ENCODE data around the gene KRT35.

KRT35 gene

DNA sequence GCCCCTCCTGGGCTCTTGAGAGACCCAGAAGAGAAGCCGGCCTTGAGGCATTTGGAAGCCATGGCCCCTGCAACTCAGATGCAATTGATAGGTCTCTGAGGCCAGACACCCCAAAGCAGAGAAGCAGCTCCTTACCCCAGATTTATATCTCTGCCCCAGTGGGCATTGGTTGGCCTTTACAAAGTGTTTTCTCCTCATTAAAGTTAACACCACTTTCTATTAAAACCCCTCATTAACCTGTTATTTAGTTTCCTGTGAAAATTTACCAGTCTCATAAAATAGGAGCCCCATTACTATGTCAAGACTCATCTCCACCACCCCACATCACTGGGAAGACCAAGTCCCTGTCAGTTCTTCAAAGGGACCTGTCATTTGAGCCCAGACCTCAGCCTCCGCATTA is at the start of gene KRT35:
KRT35 (minus strand) TSS at position 116 of the 400 bp plus-strand sequence; CDS start at position 62, 54 bp downstream.
- no peak for DNase-seq

DNA sequence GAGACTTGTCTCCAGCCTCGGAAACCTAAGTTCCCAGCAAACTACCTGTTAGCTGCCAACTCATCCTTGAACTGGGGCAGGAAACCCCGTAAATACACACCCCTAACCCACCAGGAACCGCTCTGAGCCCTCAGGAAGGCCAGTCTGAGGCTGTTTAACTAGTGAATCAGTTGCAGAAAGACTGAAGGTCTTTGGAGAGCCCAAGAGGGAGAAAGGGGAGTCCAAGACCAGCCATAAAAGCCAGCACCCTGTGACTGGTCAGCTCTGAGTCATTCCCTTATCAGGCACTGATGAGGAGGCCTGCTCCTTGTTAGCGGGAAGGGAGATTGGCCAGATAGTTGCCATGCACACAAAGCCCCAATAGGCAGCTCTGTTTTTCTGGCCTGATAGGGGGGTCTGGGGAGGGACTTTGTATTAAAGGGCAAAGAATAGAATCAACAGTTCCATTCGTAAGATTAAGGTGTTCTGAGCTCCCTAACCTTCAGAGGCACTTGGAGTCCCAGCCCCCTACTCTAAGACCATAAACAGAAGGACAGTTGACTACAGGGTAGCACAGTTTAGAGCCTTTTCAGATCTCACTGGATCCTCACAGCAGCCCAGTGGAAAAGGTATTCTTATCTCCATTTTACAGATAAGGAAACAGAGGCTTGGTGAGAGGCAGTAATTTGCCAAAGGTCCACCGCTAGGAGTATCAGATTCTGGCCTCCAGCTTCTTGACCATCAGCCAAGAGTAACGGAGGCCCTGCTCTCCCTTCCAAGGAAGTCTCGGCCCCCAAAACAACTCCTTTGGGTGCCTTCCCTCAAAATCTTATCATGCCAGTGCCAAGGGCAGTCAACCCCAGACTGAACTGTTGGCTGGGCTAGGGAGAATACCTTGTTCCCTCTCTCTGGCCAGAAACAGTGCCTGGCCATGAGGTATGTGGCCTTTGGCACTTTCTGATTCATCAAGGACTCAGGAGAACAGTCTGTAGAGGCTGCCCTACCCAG is 49.4 kb upstream of the KRT35 start:
- no peak for DNase-seq

- DNase-seq: no peak
These were observed 48.6 kb upstream of the KRT35 start for GRCh38 chr17:41529491-41529915.

DNA sequence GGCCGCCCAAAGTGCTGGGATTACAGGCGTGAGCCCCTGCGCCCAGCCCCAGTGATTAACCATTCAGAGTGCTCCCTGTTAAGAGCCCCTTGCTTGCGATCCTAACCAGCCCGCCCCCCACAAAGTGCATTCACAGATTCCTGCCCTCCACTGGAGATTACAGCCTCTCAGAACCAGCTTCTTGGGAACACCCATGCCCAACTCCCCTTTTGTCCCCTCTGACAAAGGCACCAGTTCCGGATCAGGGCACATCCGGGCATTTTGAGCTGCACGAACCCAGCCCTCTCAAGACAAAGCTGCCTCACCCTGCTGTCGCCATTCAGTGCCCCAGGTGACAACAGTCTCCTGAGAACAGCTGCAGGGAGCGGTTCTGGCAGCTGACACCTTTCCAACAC is 48.0 kb upstream of the KRT35 start:
- DNase-seq: no peak

DNA sequence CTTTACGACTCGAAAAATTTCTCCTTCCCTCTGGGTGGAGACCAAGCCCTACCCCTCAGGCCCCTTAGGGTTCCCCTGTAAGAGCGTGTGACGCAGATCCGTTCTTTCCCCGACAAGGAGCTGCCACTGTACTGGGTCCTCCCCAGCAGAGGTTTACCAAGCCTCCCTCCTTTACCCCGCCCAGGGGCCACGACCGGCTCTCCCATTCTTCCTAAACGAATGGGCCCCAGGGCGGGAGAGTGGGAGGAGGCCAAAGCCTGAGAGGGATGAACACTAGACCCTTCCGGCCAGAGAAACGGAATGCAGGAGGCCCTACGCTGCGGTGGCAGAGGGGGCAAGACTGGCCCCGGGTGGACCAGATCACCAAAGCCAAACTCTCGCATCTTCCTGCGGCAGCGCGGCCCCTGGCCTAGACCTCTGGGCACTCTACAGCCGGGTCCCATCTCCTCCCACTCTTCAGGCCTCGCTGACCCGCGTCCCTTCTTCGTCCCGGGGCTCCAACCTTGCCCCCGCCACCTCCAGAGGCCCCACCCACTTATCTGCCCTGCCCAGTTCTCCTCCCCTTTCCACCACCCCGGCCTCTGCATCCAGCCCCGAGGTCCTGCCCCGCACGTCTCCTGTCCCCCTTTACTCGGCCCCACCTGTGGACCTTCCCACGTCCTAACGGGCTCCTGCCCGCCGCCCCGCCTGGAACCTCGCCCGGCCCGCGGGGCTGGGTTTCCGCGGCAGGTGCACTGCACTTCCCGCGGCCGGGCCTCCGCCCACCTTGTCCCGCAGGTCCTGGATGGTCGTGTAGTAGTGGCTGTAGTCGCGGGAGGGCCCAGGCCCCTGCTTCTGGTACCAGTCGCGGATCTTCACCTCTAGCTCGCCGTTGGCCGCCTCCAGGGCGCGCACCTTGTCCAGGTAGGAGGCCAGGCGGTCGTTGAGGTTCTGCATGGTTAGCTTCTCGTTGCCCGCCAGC is 46.4 kb upstream of the KRT35 start:
- DNase-seq: no peak

DNA sequence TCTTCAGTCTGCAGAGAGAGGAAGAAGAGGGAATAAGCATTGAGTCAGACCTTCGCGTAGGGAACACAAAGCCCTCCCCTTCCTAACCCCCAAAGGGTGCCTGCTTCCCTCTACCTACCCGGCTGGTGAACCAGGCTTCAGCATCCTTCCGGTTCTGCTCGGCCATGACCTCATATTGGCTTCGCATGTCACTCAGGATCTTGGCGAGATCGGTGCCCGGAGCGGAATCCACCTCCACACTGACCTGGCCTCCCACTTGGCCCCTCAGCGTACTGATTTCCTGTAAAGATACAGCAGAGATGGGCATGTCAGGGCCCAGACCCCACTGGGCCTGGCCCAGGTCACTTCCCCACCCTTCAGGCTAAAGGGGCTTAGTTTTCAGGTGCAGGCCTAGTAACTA is 43.3 kb upstream of the KRT35 start:
- no peak for DNase-seq

GRCh38 chr17:41523787-41524186 is 42.8 kb upstream of the KRT35 start:
- DNase-seq: no peak

DNA sequence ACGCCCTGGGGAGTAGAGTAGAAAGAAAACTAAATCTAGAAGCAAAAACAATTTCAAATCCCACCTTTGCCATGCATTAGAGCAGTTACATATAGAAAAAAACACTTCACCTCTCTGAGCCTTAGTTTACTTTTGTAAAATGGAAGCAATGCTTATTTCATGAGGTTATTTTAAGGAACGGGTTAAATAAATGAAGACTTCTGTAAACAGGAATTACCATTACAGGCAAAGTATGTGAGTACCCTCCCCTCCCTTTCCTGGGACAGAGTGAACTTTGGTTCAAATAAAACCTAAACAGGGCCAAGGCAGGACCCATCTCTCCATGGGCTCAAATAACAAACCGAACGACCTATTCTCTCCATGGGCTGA is 42.3 kb upstream of the KRT35 start:
- no peak for DNase-seq

GRCh38 chr17:41522301-41523224 is 41.6 kb upstream of the KRT35 start:
- no peak for DNase-seq

- DNase-seq: no peak
These were observed 40.8 kb upstream of the KRT35 start for GRCh38 chr17:41521574-41522261.

DNA sequence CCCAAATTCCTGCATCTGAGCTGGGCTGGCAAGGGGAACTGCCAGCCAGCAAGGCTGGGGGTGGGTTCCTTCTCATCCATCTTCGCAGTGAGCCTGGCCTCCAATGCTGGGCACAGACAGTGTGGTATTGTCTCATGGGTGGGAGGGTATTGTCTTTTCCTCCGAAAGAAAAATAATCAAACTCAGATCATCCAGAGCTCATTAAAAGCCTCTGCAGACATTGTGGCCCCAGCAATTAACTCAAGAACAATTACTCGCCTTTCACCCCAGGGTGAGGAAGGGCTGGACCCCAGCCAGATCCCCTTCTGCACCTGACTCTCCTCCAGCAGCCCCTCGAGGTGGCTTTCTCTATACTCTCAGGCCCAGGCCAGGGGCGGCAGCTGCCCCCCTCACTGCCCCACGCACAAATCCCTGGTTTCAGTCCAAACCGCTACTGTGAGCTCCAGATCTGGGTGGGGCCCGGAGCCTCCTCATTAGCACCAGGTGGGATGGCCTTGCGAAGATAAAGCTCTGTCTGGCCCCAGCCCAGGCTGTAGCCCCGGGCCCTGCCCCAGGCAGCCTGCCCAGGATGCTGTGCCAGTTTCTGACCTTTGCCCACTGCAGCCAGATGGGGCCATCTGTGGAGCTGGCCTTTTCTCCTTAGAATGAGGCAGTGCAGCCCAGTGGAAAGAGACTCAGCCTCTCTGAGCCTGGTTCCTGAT is 40.0 kb upstream of the KRT35 start:
- DNase-seq: no peak

- DNase-seq: peak; percentile 85
These were observed 38.7 kb upstream of the KRT35 start for GRCh38 chr17:41519501-41520224.

GRCh38 chr17:41518789-41519449 is 38.0 kb upstream of the KRT35 start, which contains the start of gene KRT15:
TSS of gene KRT15 (minus strand) at chr17:41518890. CDS start at chr17:41518827, 63 bp downstream.
- peak; percentile 85 for DNase-seq

DNA sequence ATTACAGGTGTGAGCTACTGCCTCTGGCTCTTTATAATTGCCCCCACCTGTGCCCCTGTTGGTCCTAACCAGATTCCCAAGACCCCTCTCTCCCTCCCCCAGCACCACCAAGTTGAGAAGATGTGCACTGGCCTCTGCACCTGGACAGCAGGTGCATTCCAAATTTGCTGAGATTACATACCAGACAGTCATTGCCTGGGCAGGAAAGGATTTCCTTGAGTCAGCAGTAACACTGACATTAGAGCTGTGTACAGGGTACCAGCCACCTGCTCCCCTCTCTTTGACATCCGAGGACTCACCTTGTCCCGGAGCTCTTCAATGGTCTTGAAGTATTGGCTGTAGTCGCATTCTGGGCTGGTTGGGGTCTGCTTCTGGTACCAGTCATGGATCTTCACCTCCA is 37.1 kb upstream of the KRT35 start:
- DNase-seq: no peak

DNA sequence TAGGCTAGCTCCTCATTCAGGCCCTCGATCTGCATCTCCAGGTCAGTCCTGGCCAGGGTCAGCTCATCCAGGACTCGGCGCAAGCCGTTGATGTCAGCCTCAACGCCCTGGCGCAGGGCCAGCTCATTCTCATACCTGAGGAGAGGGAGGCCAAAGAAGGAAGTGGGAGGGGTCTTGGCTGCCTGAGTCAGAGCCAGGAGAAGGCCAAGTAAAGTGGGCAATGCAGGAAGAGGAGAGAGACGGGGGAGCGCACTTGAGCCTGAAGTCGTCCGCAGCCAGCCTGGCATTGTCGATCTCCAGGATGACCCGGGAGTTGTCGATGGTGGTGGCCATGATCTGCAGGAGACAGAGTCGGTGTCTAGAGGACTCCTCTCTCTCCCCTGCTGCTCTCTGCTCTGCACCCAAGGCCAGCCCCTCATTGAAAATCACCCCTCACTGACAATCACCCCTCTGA is 35.9 kb upstream of the KRT35 start:
- DNase-seq: no peak

- no peak for DNase-seq
These were observed 35.3 kb upstream of the KRT35 start for GRCh38 chr17:41516147-41516829.

DNA sequence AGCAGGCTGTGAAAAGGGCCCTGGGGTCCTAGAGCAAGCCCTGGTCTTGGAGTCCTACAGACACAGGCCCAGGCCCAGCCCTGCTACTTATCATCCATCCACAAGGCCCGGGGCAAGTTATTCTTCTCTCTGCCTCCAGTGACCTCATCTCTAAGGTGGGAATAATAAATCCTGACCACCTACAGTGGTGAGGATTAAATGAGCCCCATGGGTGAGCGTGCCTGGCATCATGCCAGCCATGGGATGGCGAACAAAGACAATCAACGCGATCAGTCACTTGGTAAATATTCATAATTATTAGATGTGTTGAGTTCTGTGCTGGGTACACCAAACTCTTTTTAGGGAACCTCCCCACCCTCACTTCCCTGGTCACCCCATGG is 32.2 kb upstream of the KRT35 start:
- DNase-seq: peak; percentile 81

DNA sequence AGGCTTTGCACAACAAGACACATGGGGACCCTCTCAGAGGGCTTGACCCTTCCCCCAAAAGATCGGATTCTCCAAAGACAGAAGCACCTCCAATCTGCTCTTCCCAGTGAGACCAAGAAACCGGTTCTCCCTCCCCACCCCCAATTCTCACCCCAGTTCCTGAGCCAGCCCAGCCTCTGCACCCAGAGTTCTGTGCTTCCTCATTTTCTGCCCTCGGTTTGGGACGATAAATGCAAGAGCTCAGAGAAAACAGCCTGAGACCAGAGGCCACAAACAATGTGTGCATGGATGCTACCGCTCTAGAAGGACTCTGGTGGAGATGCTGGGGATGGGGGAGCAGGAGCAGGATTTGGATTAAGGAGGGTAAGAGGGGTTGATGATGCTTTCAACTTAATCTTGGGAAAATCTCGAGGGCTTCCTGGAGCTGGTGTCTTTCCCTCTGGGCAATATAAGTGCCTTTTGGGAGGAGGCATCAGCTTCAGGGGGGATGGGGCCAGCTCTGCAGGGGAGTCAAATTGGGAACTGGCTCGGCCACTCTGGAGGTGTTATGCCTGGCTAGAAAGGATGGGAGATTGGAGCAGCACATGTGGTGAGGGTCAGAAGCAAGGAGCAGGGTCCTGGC is 31.7 kb upstream of the KRT35 start:
- DNase-seq: no peak

DNA sequence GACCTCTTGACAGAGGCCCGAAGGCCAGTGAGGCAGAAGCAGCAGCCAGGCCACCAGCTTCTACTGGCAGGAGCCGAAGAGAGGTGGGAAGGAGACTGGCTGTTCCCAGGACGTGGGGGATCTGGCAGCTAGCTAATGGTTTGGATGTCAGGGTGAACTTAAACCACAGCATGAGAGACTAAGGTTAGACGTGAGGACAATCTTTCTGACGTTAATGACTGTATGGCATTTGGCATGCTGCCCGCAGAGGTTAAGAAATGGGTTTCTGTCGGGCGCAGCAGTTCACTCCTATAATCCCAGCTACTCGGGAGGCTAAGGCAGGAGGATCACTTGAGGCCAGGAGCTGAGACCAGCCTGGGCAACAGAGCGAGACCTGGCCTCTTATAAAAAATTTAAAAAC is 30.8 kb upstream of the KRT35 start:
- no peak for DNase-seq

All from NCI-H2081 treated with DMSO at 0.1 percent for 48 hours (cell line).